NCI-H82 treated with DMSO at 0.1 percent for 48 hours (cell line): ENCODE data around the gene FBN2.

Experiments used
- DNase-seq: peaks from one replicate; lab custom pipeline; 2025; ENCODE audit not compliant: unreplicated experiment; lab: John Stamatoyannopoulos, UW

FBN2 gene

DNA sequence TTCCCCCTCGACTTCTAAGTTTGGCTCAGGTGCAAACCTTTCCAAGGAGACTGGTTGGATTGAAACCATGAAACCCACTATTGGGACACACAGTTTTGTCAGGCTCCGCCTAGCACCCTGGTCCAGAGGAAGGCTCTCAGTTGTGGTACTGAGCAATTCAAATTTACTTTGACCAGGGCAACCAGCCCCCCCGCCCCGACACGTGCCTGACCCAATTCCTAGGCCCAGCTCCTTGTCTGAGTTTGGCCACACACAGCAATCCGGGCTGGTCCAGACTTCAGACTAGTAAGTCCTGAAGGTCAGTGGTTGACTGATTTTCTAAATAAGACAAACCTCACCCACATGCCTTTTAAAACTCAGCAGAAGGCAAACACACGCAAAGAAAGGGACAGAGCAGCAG lies 321.8 kb downstream of the FBN2 start:
- no peak for DNase-seq

DNA sequence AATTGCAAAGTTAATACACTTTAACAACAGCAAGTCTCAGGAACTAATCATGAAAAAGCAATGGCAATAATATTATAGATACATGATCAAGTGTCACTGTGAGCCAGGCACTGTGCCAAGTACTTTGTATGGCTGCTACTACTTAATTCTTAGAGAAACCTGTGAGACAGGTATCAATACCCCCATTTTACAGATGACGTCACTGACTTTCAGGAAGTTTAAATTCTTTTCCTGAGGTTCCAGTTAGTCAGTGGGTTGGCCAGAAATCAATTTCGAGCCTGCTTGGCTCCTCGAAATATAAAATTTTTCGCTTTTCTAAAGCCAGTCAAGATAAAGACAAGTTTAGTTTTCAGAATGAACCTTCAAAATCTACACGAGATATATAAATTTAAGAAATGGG lies 324.2 kb downstream of the FBN2 start:
- no peak for DNase-seq

- no peak for DNase-seq
Measured at GRCh38 chr5:128213340-128213739, 324.7 kb downstream of the FBN2 start.

- DNase-seq: no peak
Measured at GRCh38 chr5:128212191-128212806, 325.7 kb downstream of the FBN2 start.

GRCh38 chr5:128208436-128208835 lies 329.6 kb downstream of the FBN2 start:
- no peak for DNase-seq
